Naive thymus-derived CD4-positive, alpha-beta T cell (primary cell): ENCODE results near the gene DLG2. TPM values are rescaled to one million over a fixed set of nuclear protein-coding genes. Genes with fewer than 3 reads are reported as not detected.

Experiments
- ATAC-seq: fragments of 150-1000 bp; cut with Tn5 transposase; 2 replicates; pipeline ENCODE4 v1.10.0; 2021; ENCODE audit warnings: mild to moderate bottlenecking, moderate library complexity
- CTCF ChIA-PET: fragments of 350-600 bp; sonication (Branson Sonifier 250); formaldehyde crosslinking; loops from one replicate; lab custom pipeline; 2021; ENCODE audit warnings: antibody characterized with exemption; lab: Charles Lee
- POLR2A ChIA-PET: fragments of 350-600 bp; sonication (Branson Sonifier 250); formaldehyde crosslinking; loops from one replicate; lab custom pipeline; 2021; ENCODE audit warnings: antibody characterized with exemption, inconsistent platforms; lab: Charles Lee
- DNase-seq, 9 donors: peaks; one replicate each; pipeline versions ENCODE4 v3.0.0 to v3.0.0-alpha.2; 2020 to 2022; ENCODE audit warnings: mixed read lengths in 1 of 9
- H3K27ac ChIP-seq: one replicate; pipeline ENCODE4 v1.7.0; 2013; ENCODE audit warnings: mild to moderate bottlenecking, low read depth, low read length, moderate library complexity
- H3K27me3 ChIP-seq, 2 donors: one replicate each; pipeline ENCODE4 v1.7.0; 2013; ENCODE audit warnings: low read length in 2 of 2, mild to moderate bottlenecking in 2 of 2, moderate library complexity in 2 of 2; ENCODE audit not compliant: control insufficient read depth in 2 of 2, insufficient read depth in 2 of 2
- H3K36me3 ChIP-seq, 3 experiments: 1 replicate in 2 of 3; 2 replicates in 1 of 3; pipeline ENCODE4 v1.7.0; 2013; ENCODE audit warnings: low read length in 3 of 3, mild to moderate bottlenecking in 3 of 3, moderate library complexity in 1 of 3; ENCODE audit not compliant: insufficient read depth in 3 of 3, control insufficient read depth in 2 of 3
- H3K4me1 ChIP-seq, 2 donors: one replicate each; pipeline ENCODE4 v1.7.0; 2013; ENCODE audit warnings: low read length in 2 of 2, mild to moderate bottlenecking in 2 of 2, moderate library complexity in 1 of 2; ENCODE audit not compliant: control insufficient read depth in 2 of 2, insufficient read depth in 2 of 2
- H3K4me3 ChIP-seq: 2 replicates; pipeline ENCODE4 v1.7.0; 2013; ENCODE audit warnings: mild to moderate bottlenecking, low read length
- H3K9me3 ChIP-seq, 3 experiments: 1 replicate in 2 of 3; 2 replicates in 1 of 3; pipeline ENCODE4 v1.7.0; 2013; ENCODE audit warnings: low read length in 3 of 3; ENCODE audit not compliant: control insufficient read depth in 2 of 3
- H3K27ac Mint-ChIP-seq, 9 donors: one replicate each; pipeline ENCODE4 v1.8.0; 2020 to 2022; ENCODE audit warnings: mixed read lengths in 9 of 9, mild to moderate bottlenecking in 8 of 9, moderate library complexity in 5 of 9, inconsistent platforms in 2 of 9
- H3K27me3 Mint-ChIP-seq, 5 donors: one replicate each; pipeline ENCODE4 v1.8.0; 2021 to 2022; ENCODE audit warnings: mixed read lengths in 5 of 5, mild to moderate bottlenecking in 1 of 5
- H3K36me3 Mint-ChIP-seq, 5 donors: one replicate each; pipeline ENCODE4 v1.8.0; 2020 to 2022; ENCODE audit warnings: mixed read lengths in 5 of 5, mild to moderate bottlenecking in 3 of 5, inconsistent platforms in 1 of 5
- H3K4me1 Mint-ChIP-seq, 7 donors: one replicate each; pipeline ENCODE4 v1.8.0; 2020 to 2022; ENCODE audit warnings: mixed read lengths in 7 of 7, mild to moderate bottlenecking in 3 of 7, inconsistent platforms in 1 of 7
- H3K4me3 Mint-ChIP-seq, 10 donors: one replicate each; pipeline ENCODE4 v1.8.0; 2020 to 2022; ENCODE audit warnings: mild to moderate bottlenecking in 10 of 10, mixed read lengths in 10 of 10, moderate library complexity in 6 of 10, inconsistent platforms in 2 of 10
- H3K9me3 Mint-ChIP-seq, 11 donors: one replicate each; pipeline ENCODE4 v1.8.0; 2020 to 2022; ENCODE audit warnings: mixed read lengths in 11 of 11, mild to moderate bottlenecking in 4 of 11, inconsistent platforms in 1 of 11, moderate library complexity in 1 of 11
- intact Hi-C, 2 donors: fragments of 100-400 bp; cut with micrococcal nuclease; formaldehyde crosslinking; loops; one replicate each; pipeline ENCODE4 v1.15.1; 2023
- polyA plus RNA-seq, 2 donors: library from polyadenylated mRNA; unstranded; fragments of 300-500 nt; fragmentation: Illumina TruSeq; gene quantifications; one replicate each; pipeline ENCODE4 v1.2.3, GENCODE V29; 2021
- total RNA-seq, 6 experiments: library from RNA in 5 of 6; stranded (reverse) in 5 of 6; gene quantifications; 1 replicate in 5 of 6; 2 replicates in 1 of 6; pipeline ENCODE4 v1.2.3 and lab custom pipeline; 2021 to 2026

The DLG2 gene
- total and polyA plus RNA-seq, 7 experiments from 2014 or later, result 0.64 to 6.1 (median 3.7) TPM

DNA sequence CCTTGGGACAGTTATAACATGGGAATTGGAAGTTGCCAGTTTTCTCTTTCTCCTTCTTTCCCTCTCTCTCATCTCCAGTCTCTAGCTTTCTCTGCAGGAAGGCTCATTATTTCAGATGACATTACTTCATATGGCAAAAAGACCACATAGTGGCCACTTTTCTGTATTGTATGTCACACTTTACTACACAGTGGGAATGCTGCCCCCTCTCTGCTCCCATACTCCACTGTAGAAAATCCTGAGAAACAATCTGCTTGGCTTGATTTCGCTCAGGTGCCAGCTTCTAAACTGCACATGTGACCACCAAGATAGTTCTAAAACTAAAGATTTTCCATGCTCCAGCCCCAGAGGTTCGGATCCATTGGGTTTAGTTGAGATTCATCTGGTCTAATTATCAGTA lies 1480.3 kb downstream of the DLG2 start:
- no peaks in the 10 kb centered on the region for H3K27me3 ChIP-seq
- Mint-ChIP-seq H3K9me3 (peaks cover 0 to 39% (median 13%) of the 10 kb centered on the region in 11 donors), H3K4me1 (no peaks in the 10 kb centered on the region), H3K4me3 (no peak overlapping the region), H3K27me3 (no peaks in the 10 kb centered on the region), H3K27ac (no peak overlapping the region), H3K36me3 (no peaks in the 10 kb centered on the region)
- CTCF ChIA-PET, result no interaction called here
- intact Hi-C loops, result no loop called here
- no peaks in the 10 kb centered on the region for H3K36me3 ChIP-seq
- ATAC-seq (no peak), DNase-seq (no peak)
- H3K9me3 ChIP-seq, result no peaks in the 10 kb centered on the region
- H3K4me3 ChIP-seq, result no peak overlapping the region
- POLR2A ChIA-PET, result no interaction called here
- H3K4me1 ChIP-seq, result no peaks in the 10 kb centered on the region
- H3K27ac ChIP-seq, result no peak overlapping the region

GRCh38 chr11:84145616-84146185 lies 1481.4 kb downstream of the DLG2 start:
- Mint-ChIP-seq H3K4me3 (no peak overlapping the region), H3K4me1 (no peaks in the 10 kb centered on the region), H3K36me3 (no peaks in the 10 kb centered on the region), H3K27me3 (no peaks in the 10 kb centered on the region), H3K9me3 (peaks cover 0 to 27% (median 9%) of the 10 kb centered on the region in 11 donors), H3K27ac (no peak overlapping the region)
- DNase-seq (no peak), ATAC-seq (no peak)
- Histone ChIP-seq H3K27me3 (no peaks in the 10 kb centered on the region), H3K4me3 (no peak overlapping the region), H3K27ac (no peak overlapping the region), H3K36me3 (no peaks in the 10 kb centered on the region), H3K9me3 (no peaks in the 10 kb centered on the region), H3K4me1 (no peaks in the 10 kb centered on the region)
- ChIA-PET CTCF (no interaction called here), POLR2A (no interaction called here)
- intact Hi-C loops, result no loop called here

- no peaks in the 10 kb centered on the region for H3K36me3 Mint-ChIP-seq
- DNase-seq (no peak), ATAC-seq (no peak)
- H3K4me1 ChIP-seq, result no peaks in the 10 kb centered on the region
- H3K4me3 Mint-ChIP-seq, result no peak overlapping the region
- H3K4me1 Mint-ChIP-seq, result no peaks in the 10 kb centered on the region
- no peak overlapping the region for H3K27ac Mint-ChIP-seq
- H3K36me3 ChIP-seq, result no peaks in the 10 kb centered on the region
- no peaks in the 10 kb centered on the region for H3K27me3 ChIP-seq
- ChIA-PET POLR2A (no interaction called here), CTCF (interaction anchor here (0.5 kb wide), 1 partner anchor 905 kb away, joined by 3 read pairs; no protein-coding TSS in a partner anchor)
- H3K27me3 Mint-ChIP-seq, result no peaks in the 10 kb centered on the region
- H3K9me3 ChIP-seq, result no peaks in the 10 kb centered on the region
- no peak overlapping the region for H3K4me3 ChIP-seq
- no peak overlapping the region for H3K27ac ChIP-seq
- intact Hi-C loops, result no loop called here
- peaks cover 0 to 25% (median 9%) of the 10 kb centered on the region in 11 donors for H3K9me3 Mint-ChIP-seq
Measured at GRCh38 chr11:84144531-84144930, 1482.6 kb downstream of the DLG2 start.

- no peak for ATAC-seq
Measured at GRCh38 chr11:84142411-84142810, 1484.7 kb downstream of the DLG2 start.

DNA sequence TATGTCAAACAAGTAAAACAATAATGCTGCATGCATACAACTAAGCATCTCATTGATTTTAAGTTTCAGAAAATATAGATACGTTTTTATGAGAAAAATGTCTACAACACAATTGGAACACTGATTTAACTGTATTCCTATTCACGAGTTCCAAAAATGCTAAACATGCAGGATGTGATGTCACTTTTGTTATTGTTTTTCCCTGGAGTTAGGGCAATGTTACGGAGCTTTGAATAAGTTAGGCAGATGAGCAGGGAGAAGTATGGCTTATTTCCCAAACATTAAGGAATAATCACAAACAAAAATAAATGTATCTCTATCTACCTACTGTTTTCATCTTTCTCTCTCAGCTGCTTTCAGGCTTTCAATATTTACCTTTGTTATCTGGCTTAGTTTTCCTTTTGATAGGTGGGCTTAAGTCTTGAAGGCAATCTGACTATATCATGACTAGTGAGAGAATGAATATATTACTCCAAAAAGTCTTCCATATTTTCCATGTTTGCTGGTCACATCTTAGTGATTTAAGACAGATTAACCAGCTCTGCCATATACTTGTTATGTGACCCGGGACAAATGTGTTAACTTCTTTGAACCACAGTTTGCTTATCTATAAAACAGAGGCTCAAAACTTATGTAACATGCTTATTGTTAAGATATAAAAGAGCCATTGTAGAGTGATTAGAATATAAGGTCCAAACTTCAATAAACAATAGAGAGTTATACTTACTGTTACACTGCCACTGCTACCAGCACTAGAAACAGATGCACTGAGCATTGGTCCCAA lies 1486.6 kb downstream of the DLG2 start:
- H3K27me3 ChIP-seq, result no peaks in the 10 kb centered on the region
- no peaks in the 10 kb centered on the region for H3K36me3 ChIP-seq
- H3K9me3 Mint-ChIP-seq, result peaks cover 0 to 21% (median 12%) of the 10 kb centered on the region in 11 donors
- H3K4me1 Mint-ChIP-seq, result no peaks in the 10 kb centered on the region
- H3K4me3 ChIP-seq, result no peak overlapping the region
- H3K36me3 Mint-ChIP-seq, result no peaks in the 10 kb centered on the region
- no peak for DNase-seq
- no peak overlapping the region for H3K27ac Mint-ChIP-seq
- ATAC-seq, result no peak
- CTCF ChIA-PET, result no interaction called here
- H3K27me3 Mint-ChIP-seq, result no peaks in the 10 kb centered on the region
- no peaks in the 10 kb centered on the region for H3K9me3 ChIP-seq
- intact Hi-C loops, result no loop called here
- H3K4me3 Mint-ChIP-seq, result no peak overlapping the region
- H3K27ac ChIP-seq, result no peak overlapping the region
- H3K4me1 ChIP-seq, result no peaks in the 10 kb centered on the region
- POLR2A ChIA-PET, result no interaction called here

More at GRCh38 chr11:84142411-84142810, 1484.7 kb downstream of the DLG2 start:
- Mint-ChIP-seq H3K4me3 (no peak overlapping the region), H3K4me1 (no peaks in the 10 kb centered on the region), H3K27me3 (no peaks in the 10 kb centered on the region), H3K36me3 (no peaks in the 10 kb centered on the region), H3K27ac (no peak overlapping the region), H3K9me3 (peaks cover 0 to 28% (median 9%) of the 10 kb centered on the region in 11 donors)
- no peaks in the 10 kb centered on the region for H3K27me3 ChIP-seq
- intact Hi-C loops, result no loop called here
- H3K36me3 ChIP-seq, result no peaks in the 10 kb centered on the region
- H3K9me3 ChIP-seq, result no peaks in the 10 kb centered on the region
- ChIA-PET CTCF (no interaction called here), POLR2A (no interaction called here)
- H3K27ac ChIP-seq, result no peak overlapping the region
- no peak overlapping the region for H3K4me3 ChIP-seq
- DNase-seq, result no peak
- no peaks in the 10 kb centered on the region for H3K4me1 ChIP-seq

GRCh38 chr11:84137960-84138359 lies 1489.2 kb downstream of the DLG2 start:
- peaks cover 0 to 26% (median 10%) of the 10 kb centered on the region in 11 donors for H3K9me3 Mint-ChIP-seq
- H3K4me1 ChIP-seq, result no peaks in the 10 kb centered on the region
- H3K27ac Mint-ChIP-seq, result no peak overlapping the region
- H3K27me3 Mint-ChIP-seq, result no peaks in the 10 kb centered on the region
- no peak overlapping the region for H3K4me3 Mint-ChIP-seq
- H3K9me3 ChIP-seq, result peaks cover 0 to 3% (median 0%) of the 10 kb centered on the region in 3 experiments
- CTCF ChIA-PET, result no interaction called here
- H3K27me3 ChIP-seq, result no peaks in the 10 kb centered on the region
- no peak overlapping the region for H3K27ac ChIP-seq
- POLR2A ChIA-PET, result no interaction called here
- H3K4me1 Mint-ChIP-seq, result no peaks in the 10 kb centered on the region
- DNase-seq (no peak), ATAC-seq (no peak)
- H3K36me3 Mint-ChIP-seq, result no peaks in the 10 kb centered on the region
- no peaks in the 10 kb centered on the region for H3K36me3 ChIP-seq
- H3K4me3 ChIP-seq, result no peak overlapping the region
- intact Hi-C loops, result no loop called here

DNA sequence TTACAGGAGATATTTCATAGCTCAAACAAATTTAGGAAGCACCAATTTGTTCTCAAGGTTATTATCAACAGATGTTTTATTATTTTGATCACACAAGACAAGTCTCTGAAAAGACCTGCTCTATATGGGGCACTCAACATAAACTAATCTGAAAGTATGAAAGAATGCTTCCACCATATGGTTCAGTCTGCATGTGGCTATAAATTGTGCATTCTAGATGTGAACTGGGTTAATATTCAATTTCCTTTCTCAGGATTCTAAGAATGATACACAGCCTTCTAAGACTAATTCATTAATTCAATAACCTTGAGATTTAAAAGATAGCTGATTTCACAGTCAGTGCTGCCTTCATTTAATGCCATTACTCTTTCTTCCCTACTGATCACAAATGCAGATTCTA lies 1489.6 kb downstream of the DLG2 start:
- Mint-ChIP-seq H3K9me3 (peaks cover 0 to 26% (median 9%) of the 10 kb centered on the region in 11 donors), H3K36me3 (no peaks in the 10 kb centered on the region), H3K4me3 (no peak overlapping the region), H3K4me1 (no peaks in the 10 kb centered on the region), H3K27ac (no peak overlapping the region), H3K27me3 (no peaks in the 10 kb centered on the region)
- no peaks in the 10 kb centered on the region for H3K27me3 ChIP-seq
- H3K4me3 ChIP-seq, result no peak overlapping the region
- intact Hi-C loops, result no loop called here
- DNase-seq, result no peak
- ChIA-PET POLR2A (no interaction called here), CTCF (no interaction called here)
- no peaks in the 10 kb centered on the region for H3K36me3 ChIP-seq
- ATAC-seq, result no peak
- H3K27ac ChIP-seq, result no peak overlapping the region
- no peaks in the 10 kb centered on the region for H3K4me1 ChIP-seq
- peaks cover 0 to 3% (median 0%) of the 10 kb centered on the region in 3 experiments for H3K9me3 ChIP-seq
